ENCODE data around the gene SLC25A44. TPM values are rescaled to one million over a fixed set of nuclear protein-coding genes. Genes with fewer than 3 reads are reported as not detected.

SLC25A44 gene
- total RNA-seq, 3 donors from 2014 or later = 19.8 to 31.1 (median 24.8) TPM

DNA sequence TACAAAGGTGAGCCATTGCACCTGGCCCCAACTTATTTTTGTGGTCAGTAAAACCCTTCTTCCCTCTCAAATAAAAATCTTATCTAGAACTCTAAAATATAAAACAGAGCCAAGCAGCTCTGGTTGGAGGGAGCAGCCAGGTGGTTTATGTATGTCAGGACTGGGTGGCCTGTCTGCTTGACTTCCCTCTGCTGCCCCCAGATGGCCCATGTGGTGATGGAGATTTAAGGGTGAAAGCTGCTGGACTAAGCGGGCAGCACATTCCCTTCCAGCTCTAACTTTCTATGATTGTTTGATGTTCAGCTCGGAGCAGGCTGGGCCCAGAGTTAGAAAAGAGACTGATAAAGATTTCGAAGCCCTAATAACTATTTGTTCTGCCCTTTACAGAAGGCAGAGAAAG, 65.9 kb downstream of the SLC25A44 start:
- peak in 1 of 3 donors; percentile 22 for DNase-seq
- intact Hi-C loops (cut with DNase I, micrococcal nuclease) = no loop called here
- no peak for ATAC-seq
- TF ChIP-seq CTCF (IDR thresholded peaks at IDR 0.05) = no peak
- Histone ChIP-seq H3K4me3 (no peak overlapping the region), H3K9me3 (no peaks in the 10 kb centered on the region), H3K4me1 (ENCODE audit: low read depth) (no peaks in the 10 kb centered on the region), H3K36me3 (ENCODE audit: low read depth) (peaks cover 25% of the 10 kb centered on the region)

- TF ChIP-seq CTCF (IDR thresholded peaks at IDR 0.05) = no peak
- H3K4me3 ChIP-seq = no peak overlapping the region
- peaks cover 31% of the 10 kb centered on the region for H3K36me3 ChIP-seq (ENCODE audit: low read depth)
- ATAC-seq = no peak
- H3K9me3 ChIP-seq = no peaks in the 10 kb centered on the region
- intact Hi-C loops (cut with DNase I, micrococcal nuclease) = no loop called here
- no peaks in the 10 kb centered on the region for H3K4me1 ChIP-seq (ENCODE audit: low read depth)
- DNase-seq = no peak
These were observed 67.0 kb downstream of the SLC25A44 start for GRCh38 chr1:156260896-156261295.

Other genes starting within 250 kb of the SLC25A44 start
- 100 to 1,000 TPM in 1 of 3 donors, 10 to 100 TPM in 2; 79.7 to 132 (median 90.5) TPM for gene ARHGEF2, start 215.6 kb upstream of the SLC25A44 start, total RNA-seq
- gene SSR2, start 173.2 kb upstream of the SLC25A44 start, total RNA-seq = 100 to 1,000 TPM; 144 to 203 (median 164) TPM
- 10 to 100 TPM; 23.7 to 36.9 (median 23.9) TPM for gene UBQLN4, start 140.3 kb upstream of the SLC25A44 start, total RNA-seq
- 10 to 100 TPM; 49.8 to 73.4 (median 60.7) TPM for gene LAMTOR2, start 139.3 kb upstream of the SLC25A44 start, total RNA-seq
- gene RAB25, start 132.9 kb upstream of the SLC25A44 start, total RNA-seq = 100 to 1,000 TPM in 2 of 3 donors, 10 to 100 TPM in 1; 85.1 to 242 (median 158) TPM
- 1 to 10 TPM in 1 of 3 donors, under 1 TPM in 2; 0.32 to 2.5 (median 0.66) TPM for gene MEX3A, start 111.6 kb upstream of the SLC25A44 start, total RNA-seq
- 100 to 1,000 TPM; 263 to 334 (median 308) TPM for gene LMNA, start 79.4 kb upstream of the SLC25A44 start, total RNA-seq
- gene SEMA4A, start 40.5 kb upstream of the SLC25A44 start, total RNA-seq = 1 to 10 TPM; 2.1 to 7.6 (median 5.5) TPM
- gene PMF1, start 18.9 kb downstream of the SLC25A44 start, total RNA-seq = 10 to 100 TPM; 38.1 to 46.8 (median 43.6) TPM
- 1 to 10 TPM; 1.4 to 4.6 (median 2.4) TPM for gene BGLAP, start 48.1 kb downstream of the SLC25A44 start, total RNA-seq
- gene PAQR6, start 54.0 kb downstream of the SLC25A44 start, total RNA-seq = 1 to 10 TPM; 1.5 to 6.2 (median 1.9) TPM
- gene SMG5, start 88.7 kb downstream of the SLC25A44 start, total RNA-seq = 10 to 100 TPM; 72.9 to 89.5 (median 81.1) TPM
- 1 to 10 TPM; 3.9 to 6.0 (median 4.1) TPM for gene TMEM79, start 90.2 kb downstream of the SLC25A44 start, total RNA-seq
- 10 to 100 TPM; 33.0 to 50.1 (median 35.3) TPM for gene GLMP, start 101.6 kb downstream of the SLC25A44 start, total RNA-seq
- gene VHLL, start 105.2 kb downstream of the SLC25A44 start, total RNA-seq = not detected
- gene CCT3, start 144.2 kb downstream of the SLC25A44 start, total RNA-seq = 100 to 1,000 TPM; 117 to 157 (median 133) TPM
- gene TSACC, start 144.4 kb downstream of the SLC25A44 start, total RNA-seq = under 1 TPM in 1 of 3 donors, not detected in 2; 0.87 TPM
- not detected for gene RHBG, start 175.1 kb downstream of the SLC25A44 start, total RNA-seq

Measured in mucosa of descending colon (tissue), 3 donors.